ENCODE measurements around the gene FGD5.

The FGD5 gene

GRCh38 chr3:14890476-14890875 is 71.7 kb downstream of the FGD5 start:
- DNase-seq (ENCODE audit: low read depth): no peak
- H3K4me3 ChIP-seq (ENCODE audit: low read depth, low read length): no peak overlapping the region
- TF ChIP-seq CTCF (IDR thresholded peaks at IDR 0.05; ENCODE audit: low read depth, low read length, missing control alignments): no peak

- TF ChIP-seq CTCF (IDR thresholded peaks at IDR 0.05; ENCODE audit: low read depth, low read length, missing control alignments): no peak
- DNase-seq (ENCODE audit: low read depth): no peak
- no peak overlapping the region for H3K4me3 ChIP-seq (ENCODE audit: low read depth, low read length)
Measured at GRCh38 chr3:14891135-14892132, 72.7 kb downstream of the FGD5 start.

GRCh38 chr3:14892226-14892625 is 73.5 kb downstream of the FGD5 start:
- TF ChIP-seq CTCF (IDR thresholded peaks at IDR 0.05; ENCODE audit: low read depth, low read length, missing control alignments): no peak
- DNase-seq (ENCODE audit: low read depth): no peak
- no peak overlapping the region for H3K4me3 ChIP-seq (ENCODE audit: low read depth, low read length)

- no peak for DNase-seq (ENCODE audit: low read depth)
- no peak overlapping the region for H3K4me3 ChIP-seq (ENCODE audit: low read depth, low read length)
- TF ChIP-seq CTCF (IDR thresholded peaks at IDR 0.05; ENCODE audit: low read depth, low read length, missing control alignments): no peak
Measured at GRCh38 chr3:14894085-14894484, 75.3 kb downstream of the FGD5 start.

- H3K4me3 ChIP-seq (ENCODE audit: low read depth, low read length): no peak overlapping the region
- DNase-seq (ENCODE audit: low read depth): no peak
- no peak for TF ChIP-seq CTCF (IDR thresholded peaks at IDR 0.05; ENCODE audit: low read depth, low read length, missing control alignments)
Measured at GRCh38 chr3:14897266-14897665, 78.5 kb downstream of the FGD5 start.

- no peak overlapping the region for H3K4me3 ChIP-seq (ENCODE audit: low read depth, low read length)
- TF ChIP-seq CTCF (IDR thresholded peaks at IDR 0.05; ENCODE audit: low read depth, low read length, missing control alignments): no peak
- DNase-seq (ENCODE audit: low read depth): no peak
Measured at GRCh38 chr3:14898929-14899328, 80.2 kb downstream of the FGD5 start.
